ENCODE measurements around the gene UBL7.

DNA sequence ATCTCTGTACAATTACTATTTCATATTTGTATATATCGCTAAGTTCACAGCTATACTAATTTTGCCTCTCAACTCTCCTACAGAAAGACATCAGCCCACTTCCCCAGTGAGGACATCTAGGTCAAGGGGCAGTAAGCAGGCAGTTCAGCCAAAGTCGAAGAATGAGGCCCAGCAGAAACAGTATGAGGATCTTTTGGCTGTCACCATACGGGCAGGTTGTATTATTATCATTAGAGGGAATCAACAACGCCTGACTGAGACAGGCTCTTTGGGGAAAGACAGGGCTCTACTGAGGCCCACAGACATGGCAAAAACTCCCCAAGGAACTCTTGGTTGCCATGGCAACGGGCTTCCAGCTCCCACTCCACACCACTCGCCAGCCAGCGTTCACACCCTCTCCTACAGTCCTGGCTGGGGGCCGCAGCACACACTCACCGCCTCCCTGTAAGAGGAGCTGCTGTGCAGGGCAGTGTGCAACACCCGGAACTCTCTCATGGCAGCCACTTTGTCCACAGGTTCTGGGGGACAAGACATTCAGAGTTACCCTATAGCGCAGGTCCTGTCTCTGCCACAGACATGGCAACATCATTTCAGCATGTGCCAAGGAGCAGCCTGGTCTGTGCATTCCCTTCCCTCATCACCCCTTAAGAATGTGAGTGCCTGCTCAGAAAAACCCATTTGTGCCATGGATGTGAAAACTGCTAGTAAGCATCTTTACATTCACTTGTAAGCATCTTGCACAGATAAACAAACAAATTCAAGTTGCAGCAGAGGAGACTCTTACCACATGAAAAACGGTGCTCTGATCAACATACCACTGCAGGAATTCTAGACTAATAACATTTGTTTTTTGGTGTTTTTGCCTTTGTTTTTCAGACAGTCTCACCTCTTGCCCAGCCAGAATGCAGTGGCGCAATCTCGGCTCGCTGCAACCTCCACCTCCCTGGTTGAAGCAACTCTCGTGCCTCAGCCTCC lies 8.8 kb downstream of the UBL7 start:
- TF ChIP-seq, protein P1, sequence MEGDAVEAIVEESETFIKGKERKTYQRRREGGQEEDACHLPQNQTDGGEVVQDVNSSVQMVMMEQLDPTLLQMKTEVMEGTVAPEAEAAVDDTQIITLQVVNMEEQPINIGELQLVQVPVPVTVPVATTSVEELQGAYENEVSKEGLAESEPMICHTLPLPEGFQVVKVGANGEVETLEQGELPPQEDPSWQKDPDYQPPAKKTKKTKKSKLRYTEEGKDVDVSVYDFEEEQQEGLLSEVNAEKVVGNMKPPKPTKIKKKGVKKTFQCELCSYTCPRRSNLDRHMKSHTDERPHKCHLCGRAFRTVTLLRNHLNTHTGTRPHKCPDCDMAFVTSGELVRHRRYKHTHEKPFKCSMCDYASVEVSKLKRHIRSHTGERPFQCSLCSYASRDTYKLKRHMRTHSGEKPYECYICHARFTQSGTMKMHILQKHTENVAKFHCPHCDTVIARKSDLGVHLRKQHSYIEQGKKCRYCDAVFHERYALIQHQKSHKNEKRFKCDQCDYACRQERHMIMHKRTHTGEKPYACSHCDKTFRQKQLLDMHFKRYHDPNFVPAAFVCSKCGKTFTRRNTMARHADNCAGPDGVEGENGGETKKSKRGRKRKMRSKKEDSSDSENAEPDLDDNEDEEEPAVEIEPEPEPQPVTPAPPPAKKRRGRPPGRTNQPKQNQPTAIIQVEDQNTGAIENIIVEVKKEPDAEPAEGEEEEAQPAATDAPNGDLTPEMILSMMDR (IDR thresholded peaks at IDR 0.05), result no peak
- TF ChIP-seq POLR2A (IDR thresholded peaks at IDR 0.05) (no peak), POLR2AphosphoS5 (IDR thresholded peaks at IDR 0.05) (no peak)

Data from gastroesophageal sphincter (tissue), 3 donors.